Stimulated activated naive CD8-positive, alpha-beta T cell treated with anti-CD3 and anti-CD28 coated beads, Interleukin-15, Interleukin-2, amounts not matched to agents 100 ng/mL and 50 ng/mL, for 24 hours (primary cell): Measurements from ENCODE around the gene AGO3.
"Not testable (repeated sequence)": the region's sequence is repeated elsewhere in the genome, so short reads cannot be mapped to it uniquely, and the experiment has no call there.

Experiments used
- H3K27ac Mint-ChIP-seq: one replicate; pipeline ENCODE4 v1.8.0; 2021; ENCODE audit warnings: mild to moderate bottlenecking, mixed read lengths
- H3K27me3 Mint-ChIP-seq: one replicate; pipeline ENCODE4 v1.8.0; 2021; ENCODE audit warnings: mixed read lengths
- H3K36me3 Mint-ChIP-seq: one replicate; pipeline ENCODE4 v1.8.0; 2021; ENCODE audit warnings: low read depth, mixed read lengths
- H3K4me1 Mint-ChIP-seq: one replicate; pipeline ENCODE4 v1.8.0; 2021; ENCODE audit warnings: low read depth, mixed read lengths
- H3K4me3 Mint-ChIP-seq: one replicate; pipeline ENCODE4 v1.8.0; 2021; ENCODE audit warnings: mild to moderate bottlenecking, mixed read lengths
- H3K9me3 Mint-ChIP-seq: one replicate; pipeline ENCODE4 v1.8.0; 2021; ENCODE audit warnings: mixed read lengths

The AGO3 gene

GRCh38 chr1:36007741-36008140 is 76.8 kb downstream of the AGO3 start:
- no peaks in the 10 kb centered on the region for H3K9me3 Mint-ChIP-seq
- H3K4me1 Mint-ChIP-seq, result peaks cover 5% of the 10 kb centered on the region
- H3K4me3 Mint-ChIP-seq, result no peak overlapping the region
- no peaks in the 10 kb centered on the region for H3K27me3 Mint-ChIP-seq
- H3K27ac Mint-ChIP-seq, result no peak overlapping the region
- peaks cover 19% of the 10 kb centered on the region for H3K36me3 Mint-ChIP-seq

- Mint-ChIP-seq H3K4me3 (no peak overlapping the region), H3K27me3 (no peaks in the 10 kb centered on the region), H3K36me3 (peaks cover 25% of the 10 kb centered on the region), H3K27ac (peak overlapping the region; percentile 43), H3K9me3 (no peaks in the 10 kb centered on the region), H3K4me1 (peaks cover 5% of the 10 kb centered on the region)
Measured at GRCh38 chr1:36008546-36009197, 77.8 kb downstream of the AGO3 start.

GRCh38 chr1:36014722-36015220 is 83.9 kb downstream of the AGO3 start:
- H3K27me3 Mint-ChIP-seq, result no peaks in the 10 kb centered on the region
- no peaks in the 10 kb centered on the region for H3K9me3 Mint-ChIP-seq
- H3K4me3 Mint-ChIP-seq, result no peak overlapping the region
- no peaks in the 10 kb centered on the region for H3K4me1 Mint-ChIP-seq
- H3K27ac Mint-ChIP-seq, result no peak overlapping the region
- peaks cover 45% of the 10 kb centered on the region for H3K36me3 Mint-ChIP-seq

- Mint-ChIP-seq H3K9me3 (no peaks in the 10 kb centered on the region), H3K27ac (no peak overlapping the region), H3K36me3 (peaks cover 45% of the 10 kb centered on the region), H3K4me3 (no peak overlapping the region), H3K27me3 (no peaks in the 10 kb centered on the region), H3K4me1 (no peaks in the 10 kb centered on the region)
Measured at GRCh38 chr1:36016686-36017085, 85.8 kb downstream of the AGO3 start.

GRCh38 chr1:36023098-36023769 is 92.3 kb downstream of the AGO3 start:
- Mint-ChIP-seq H3K27me3 (no peaks in the 10 kb centered on the region), H3K36me3 (peaks cover 44% of the 10 kb centered on the region), H3K27ac (peak overlapping the region; percentile 3), H3K9me3 (no peaks in the 10 kb centered on the region), H3K4me3 (no peak overlapping the region), H3K4me1 (peaks cover 11% of the 10 kb centered on the region)

- H3K9me3 Mint-ChIP-seq, H3K27me3 Mint-ChIP-seq, H3K4me3 Mint-ChIP-seq: not testable (repeated sequence)
- H3K27ac Mint-ChIP-seq, result peak overlapping the region; percentile 13
- peaks cover 11% of the 10 kb centered on the region for H3K4me1 Mint-ChIP-seq
- H3K36me3 Mint-ChIP-seq, result peaks cover 43% of the 10 kb centered on the region
Measured at GRCh38 chr1:36024024-36024423, 93.1 kb downstream of the AGO3 start.

- peaks cover 11% of the 10 kb centered on the region for H3K4me1 Mint-ChIP-seq
- no peak overlapping the region for H3K4me3 Mint-ChIP-seq
- no peaks in the 10 kb centered on the region for H3K27me3 Mint-ChIP-seq
- H3K9me3 Mint-ChIP-seq, result no peaks in the 10 kb centered on the region
- peaks cover 38% of the 10 kb centered on the region for H3K36me3 Mint-ChIP-seq
- no peak overlapping the region for H3K27ac Mint-ChIP-seq
Measured at GRCh38 chr1:36024847-36025246, 93.9 kb downstream of the AGO3 start.

- Mint-ChIP-seq H3K27me3 (no peaks in the 10 kb centered on the region), H3K36me3 (peaks cover 42% of the 10 kb centered on the region), H3K4me1 (peaks cover 11% of the 10 kb centered on the region), H3K27ac (no peak overlapping the region), H3K4me3 (no peak overlapping the region), H3K9me3 (no peaks in the 10 kb centered on the region)
Measured at GRCh38 chr1:36027766-36028165, 96.9 kb downstream of the AGO3 start.

GRCh38 chr1:36031441-36031840 is 100.5 kb downstream of the AGO3 start:
- no peaks in the 10 kb centered on the region for H3K27me3 Mint-ChIP-seq
- H3K4me1 Mint-ChIP-seq, result no peaks in the 10 kb centered on the region
- H3K36me3 Mint-ChIP-seq, result peaks cover 44% of the 10 kb centered on the region
- H3K27ac Mint-ChIP-seq, result no peak overlapping the region
- no peak overlapping the region for H3K4me3 Mint-ChIP-seq
- H3K9me3 Mint-ChIP-seq, result no peaks in the 10 kb centered on the region

- Mint-ChIP-seq H3K9me3 (no peaks in the 10 kb centered on the region), H3K4me1 (no peaks in the 10 kb centered on the region), H3K27me3 (no peaks in the 10 kb centered on the region), H3K27ac (peak overlapping the region; percentile 67), H3K4me3 (no peak overlapping the region), H3K36me3 (peaks cover 31% of the 10 kb centered on the region)
Measured at GRCh38 chr1:36034692-36035091, 103.8 kb downstream of the AGO3 start.

- Mint-ChIP-seq H3K27ac (no peak overlapping the region), H3K4me1 (no peaks in the 10 kb centered on the region), H3K27me3 (no peaks in the 10 kb centered on the region), H3K4me3 (no peak overlapping the region), H3K36me3 (peaks cover 35% of the 10 kb centered on the region), H3K9me3 (no peaks in the 10 kb centered on the region)
Measured at GRCh38 chr1:36035154-36035553, 104.2 kb downstream of the AGO3 start.

GRCh38 chr1:36040238-36040637 is 109.3 kb downstream of the AGO3 start:
- peaks cover 39% of the 10 kb centered on the region for H3K36me3 Mint-ChIP-seq
- H3K4me3 Mint-ChIP-seq, result no peak overlapping the region
- H3K4me1 Mint-ChIP-seq, result no peaks in the 10 kb centered on the region
- no peak overlapping the region for H3K27ac Mint-ChIP-seq
- no peaks in the 10 kb centered on the region for H3K9me3 Mint-ChIP-seq
- H3K27me3 Mint-ChIP-seq, result no peaks in the 10 kb centered on the region

GRCh38 chr1:36051821-36052220 is 120.9 kb downstream of the AGO3 start:
- Mint-ChIP-seq H3K9me3 (peaks cover 5% of the 10 kb centered on the region), H3K36me3 (peaks cover 37% of the 10 kb centered on the region), H3K4me3 (no peak overlapping the region), H3K27ac (no peak overlapping the region), H3K4me1 (no peaks in the 10 kb centered on the region), H3K27me3 (no peaks in the 10 kb centered on the region)

- Mint-ChIP-seq H3K4me1 (no peaks in the 10 kb centered on the region), H3K36me3 (peaks cover 27% of the 10 kb centered on the region), H3K4me3 (no peak overlapping the region), H3K27ac (no peak overlapping the region), H3K27me3 (no peaks in the 10 kb centered on the region), H3K9me3 (no peaks in the 10 kb centered on the region)
Measured at GRCh38 chr1:36053978-36054377, 123.1 kb downstream of the AGO3 start.

- no peak overlapping the region for H3K27ac Mint-ChIP-seq
- peaks cover 26% of the 10 kb centered on the region for H3K36me3 Mint-ChIP-seq
- no peaks in the 10 kb centered on the region for H3K27me3 Mint-ChIP-seq
- H3K4me3 Mint-ChIP-seq, result no peak overlapping the region
- no peaks in the 10 kb centered on the region for H3K4me1 Mint-ChIP-seq
- no peaks in the 10 kb centered on the region for H3K9me3 Mint-ChIP-seq
Measured at GRCh38 chr1:36055706-36056105, 124.8 kb downstream of the AGO3 start.

- Mint-ChIP-seq H3K27ac (no peak overlapping the region), H3K4me1 (no peaks in the 10 kb centered on the region), H3K27me3 (no peaks in the 10 kb centered on the region), H3K4me3 (no peak overlapping the region), H3K9me3 (no peaks in the 10 kb centered on the region), H3K36me3 (peaks cover 12% of the 10 kb centered on the region)
Measured at GRCh38 chr1:36062315-36062714, 131.4 kb downstream of the AGO3 start.
